Activated CD4-positive, alpha-beta memory T cell treated with anti-CD3 and anti-CD28 coated beads, Interleukin-2, amount 10 ng/mL, durations not matched to agents 7 days and 5 days (primary cell): ENCODE measurements around the gene RUNX1. TPM values are rescaled to one million over a fixed set of nuclear protein-coding genes. Genes with fewer than 3 reads are reported as not detected.

Experiments
- CTCF ChIA-PET: fragments of 350-600 bp; sonication (Branson Sonifier 250); formaldehyde crosslinking; loops from one replicate; lab custom pipeline; 2021; ENCODE audit warnings: antibody characterized with exemption, inconsistent platforms; lab: Charles Lee
- POLR2A ChIA-PET: fragments of 350-600 bp; sonication (Branson Sonifier 250); formaldehyde crosslinking; loops from one replicate; lab custom pipeline; 2021; ENCODE audit warnings: antibody characterized with exemption; lab: Charles Lee
- DNase-seq: peaks from one replicate; pipeline ENCODE4 v3.0.0-alpha.2; 2020
- H3K27ac Mint-ChIP-seq: one replicate; pipeline ENCODE4 v1.8.0; 2021; ENCODE audit warnings: mild to moderate bottlenecking, mixed read lengths
- H3K27me3 Mint-ChIP-seq: one replicate; pipeline ENCODE4 v1.8.0; 2021; ENCODE audit warnings: mixed read lengths
- H3K36me3 Mint-ChIP-seq: one replicate; pipeline ENCODE4 v1.8.0; 2021; ENCODE audit warnings: low read depth, mixed read lengths
- H3K4me1 Mint-ChIP-seq: one replicate; pipeline ENCODE4 v1.8.0; 2021; ENCODE audit warnings: mixed read lengths
- H3K4me3 Mint-ChIP-seq: one replicate; pipeline ENCODE4 v1.8.0; 2021; ENCODE audit warnings: mild to moderate bottlenecking, mixed read lengths
- H3K9me3 Mint-ChIP-seq: one replicate; pipeline ENCODE4 v1.8.0; 2021; ENCODE audit warnings: mixed read lengths
- total RNA-seq, 2 experiments: library from RNA; stranded (reverse); gene quantifications; one replicate each; pipeline ENCODE4 v1.2.3, GENCODE V29; 2021

The RUNX1 gene
- total RNA-seq, 2 experiments from 2014 or later, result 53.0 to 56.3 TPM

DNA sequence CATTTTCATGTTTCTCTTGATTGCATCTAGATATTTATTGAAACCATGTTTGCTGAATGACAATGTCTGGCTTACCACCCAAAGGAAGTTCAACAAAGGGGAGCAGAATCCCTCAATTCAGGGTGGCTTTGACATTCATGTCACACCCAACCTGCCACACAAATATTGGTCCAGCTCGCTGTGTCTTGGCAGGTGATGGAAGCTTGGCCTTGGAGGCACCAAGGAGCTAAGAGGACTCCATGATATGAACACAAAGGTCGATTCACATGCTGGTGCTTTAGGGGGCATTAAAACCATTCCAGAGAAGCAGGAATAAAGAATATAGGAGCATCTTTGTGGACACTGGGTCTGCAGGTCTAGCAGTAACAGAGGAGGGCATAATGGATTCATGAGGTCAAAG lies 114.8 kb downstream of the RUNX1 start:
- DNase-seq, result no peak
- CTCF ChIA-PET, result interaction anchor here (0.6 to 5.0 kb wide), 14 partner anchors 12 to 207 kb away, joined by 3 to 20 read pairs (median 4); no protein-coding TSS in a partner anchor
- Mint-ChIP-seq H3K27ac (peak overlapping the region; percentile 95), H3K27me3 (no peaks in the 10 kb centered on the region), H3K36me3 (peaks cover 17% of the 10 kb centered on the region), H3K4me1 (peaks cover 78% of the 10 kb centered on the region), H3K9me3 (no peaks in the 10 kb centered on the region), H3K4me3 (peak overlapping the region; percentile 63)
- POLR2A ChIA-PET, result interaction anchor here (0.6 to 6.5 kb wide), 18 partner anchors 8 to 116 kb away, joined by 3 to 84 read pairs (median 10); no protein-coding TSS in a partner anchor

DNA sequence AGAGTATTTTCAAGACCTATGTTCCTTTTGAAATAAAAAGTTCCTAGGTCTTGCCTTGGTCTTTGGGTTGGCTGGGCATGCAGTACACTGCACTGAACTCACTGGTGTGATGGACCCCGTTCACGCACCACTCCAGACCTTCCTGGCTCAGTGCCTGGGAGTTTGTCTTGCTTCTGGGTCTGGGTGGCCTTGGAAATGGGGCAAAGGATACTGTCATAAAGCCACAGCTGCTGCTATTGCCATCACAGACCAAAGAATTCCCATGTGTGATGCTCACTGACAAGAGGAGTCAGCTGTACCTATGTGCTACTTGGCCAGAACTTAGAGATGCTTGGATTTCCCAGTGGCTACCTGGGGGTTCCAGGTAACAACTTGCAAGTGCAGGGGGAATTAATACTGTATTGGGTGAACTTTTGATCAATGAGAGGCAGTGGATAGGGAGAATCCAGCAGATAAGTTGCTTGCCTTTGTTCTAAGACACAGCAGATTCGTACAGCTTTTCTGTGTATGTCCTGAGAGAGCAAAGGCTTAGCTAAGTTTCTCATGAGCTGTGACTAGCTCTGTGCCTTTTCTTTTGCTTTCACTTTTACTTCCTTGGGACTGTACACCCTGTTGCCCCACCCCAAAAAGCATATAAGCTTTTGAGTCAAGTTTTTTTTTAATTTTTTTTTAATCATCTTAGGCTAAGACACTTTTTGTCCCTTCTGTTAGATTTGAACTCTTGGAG lies 115.3 kb downstream of the RUNX1 start:
- peaks cover 79% of the 10 kb centered on the region for H3K4me1 Mint-ChIP-seq
- peaks cover 20% of the 10 kb centered on the region for H3K36me3 Mint-ChIP-seq
- ChIA-PET CTCF (interaction anchor here (0.6 to 5.0 kb wide), 17 partner anchors 13 to 1194 kb away, joined by 3 to 20 read pairs (median 4); no protein-coding TSS in a partner anchor), POLR2A (interaction anchor here (0.6 to 6.5 kb wide), 19 partner anchors 9 to 117 kb away, joined by 3 to 84 read pairs (median 8); no protein-coding TSS in a partner anchor)
- no peaks in the 10 kb centered on the region for H3K27me3 Mint-ChIP-seq
- H3K4me3 Mint-ChIP-seq, result peak overlapping the region; percentile 63
- no peaks in the 10 kb centered on the region for H3K9me3 Mint-ChIP-seq
- no peak for DNase-seq
- peak overlapping the region; percentile 95 for H3K27ac Mint-ChIP-seq

DNA sequence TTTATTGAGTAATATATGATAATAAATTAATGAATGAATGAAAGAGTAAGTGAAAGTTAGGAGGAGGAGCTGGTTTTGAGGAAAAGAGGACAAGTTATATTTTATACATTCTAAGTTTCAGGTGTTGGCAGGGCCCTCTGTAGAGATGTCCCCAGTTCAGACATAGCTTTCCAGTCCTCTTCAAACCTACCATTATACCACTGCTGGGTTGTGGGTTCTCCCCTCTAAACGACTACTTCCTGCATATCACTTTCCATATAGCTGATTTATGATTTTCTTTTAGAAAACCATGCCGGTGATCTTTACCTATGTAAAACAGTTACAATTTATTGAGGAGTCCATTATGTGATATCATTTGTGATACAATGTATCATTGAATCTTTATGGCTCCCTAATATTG lies 116.9 kb downstream of the RUNX1 start:
- ChIA-PET POLR2A (interaction anchor here (0.9 to 6.5 kb wide), 11 partner anchors 14 to 273 kb away, joined by 3 to 84 read pairs (median 13); no protein-coding TSS in a partner anchor), CTCF (interaction anchor here (0.6 to 5.0 kb wide), 6 partner anchors 25 to 125 kb away, joined by 3 to 20 read pairs (median 3); no protein-coding TSS in a partner anchor)
- H3K4me1 Mint-ChIP-seq, result peaks cover 69% of the 10 kb centered on the region
- no peaks in the 10 kb centered on the region for H3K9me3 Mint-ChIP-seq
- H3K4me3 Mint-ChIP-seq, result no peak overlapping the region
- no peak overlapping the region for H3K27ac Mint-ChIP-seq
- H3K27me3 Mint-ChIP-seq, result no peaks in the 10 kb centered on the region
- DNase-seq, result no peak
- H3K36me3 Mint-ChIP-seq, result peaks cover 20% of the 10 kb centered on the region

DNA sequence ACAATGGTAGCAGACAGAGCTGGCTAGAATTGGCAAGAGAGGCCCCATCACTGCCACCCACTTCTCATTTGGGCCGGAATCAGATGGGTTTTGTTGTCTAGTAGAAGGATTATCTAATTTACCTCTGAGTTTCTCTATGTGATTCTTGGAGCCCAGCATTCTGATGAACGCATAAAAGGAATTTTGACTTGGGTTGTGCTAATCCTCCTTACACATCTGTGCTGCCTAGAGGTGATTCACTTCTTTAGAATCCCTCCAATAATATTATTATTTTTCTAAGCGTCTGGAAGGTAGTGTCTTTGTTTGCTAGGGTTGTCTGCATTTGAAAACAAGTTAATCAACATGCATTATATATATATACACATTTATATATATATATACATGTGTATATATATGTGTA lies 118.1 kb downstream of the RUNX1 start:
- Mint-ChIP-seq H3K4me3 (no peak overlapping the region), H3K27me3 (no peaks in the 10 kb centered on the region), H3K4me1 (peaks cover 64% of the 10 kb centered on the region), H3K27ac (no peak overlapping the region), H3K36me3 (peaks cover 26% of the 10 kb centered on the region), H3K9me3 (no peaks in the 10 kb centered on the region)
- CTCF ChIA-PET, result no interaction called here
- DNase-seq, result no peak
- POLR2A ChIA-PET, result no interaction called here

DNA sequence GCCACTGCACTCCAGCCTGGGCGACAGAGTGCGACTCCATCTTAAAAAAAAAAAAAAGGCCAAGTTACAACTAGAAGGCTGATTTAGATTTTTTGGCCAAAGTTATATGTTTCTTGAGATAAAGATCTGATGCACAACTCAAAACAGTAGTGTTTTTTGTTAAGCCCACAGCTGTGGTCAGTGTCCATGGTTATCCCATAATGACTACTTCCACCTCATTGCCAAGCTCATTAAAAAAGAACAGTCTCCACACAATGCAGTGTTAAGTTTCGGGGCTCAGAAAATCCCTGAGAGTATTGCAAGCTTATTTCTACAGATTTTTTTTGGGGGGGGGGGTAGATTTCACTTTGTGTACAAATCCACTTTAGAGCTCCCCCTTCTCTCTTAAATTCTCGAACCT lies 120.5 kb downstream of the RUNX1 start:
- ChIA-PET CTCF (interaction anchor here (0.6 kb wide), 1 partner anchor 67 kb away, joined by 3 read pairs; no protein-coding TSS in a partner anchor), POLR2A (interaction anchor here (0.7 kb wide), 1 partner anchor 18 kb away, joined by 3 read pairs; no protein-coding TSS in a partner anchor)
- Mint-ChIP-seq H3K27me3 (no peaks in the 10 kb centered on the region), H3K4me1 (peaks cover 46% of the 10 kb centered on the region), H3K4me3 (no peak overlapping the region), H3K27ac (no peak overlapping the region), H3K9me3 (peaks cover 4% of the 10 kb centered on the region), H3K36me3 (peaks cover 40% of the 10 kb centered on the region)
- no peak for DNase-seq

DNA sequence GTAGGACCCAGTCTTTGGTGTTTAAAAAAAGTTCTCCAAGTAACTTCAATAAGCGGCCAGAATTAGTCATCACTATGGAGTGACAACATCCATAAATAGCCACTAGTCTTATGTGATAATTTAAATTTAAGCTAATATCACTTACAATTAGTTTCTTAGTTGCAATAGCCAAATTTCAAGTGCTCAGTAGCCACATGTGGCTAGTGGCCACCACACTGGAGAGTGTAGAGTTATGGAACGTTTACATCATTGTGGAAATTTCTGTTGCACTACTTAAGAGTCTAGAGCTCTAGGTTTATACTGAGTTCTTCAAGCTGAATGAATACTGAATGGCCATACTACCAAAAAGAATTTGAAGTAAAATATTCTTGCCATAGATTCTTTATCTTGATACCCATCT lies 121.1 kb downstream of the RUNX1 start:
- Mint-ChIP-seq H3K4me3 (no peak overlapping the region), H3K4me1 (peaks cover 41% of the 10 kb centered on the region), H3K27ac (no peak overlapping the region), H3K9me3 (peaks cover 4% of the 10 kb centered on the region), H3K36me3 (peaks cover 43% of the 10 kb centered on the region), H3K27me3 (no peaks in the 10 kb centered on the region)
- DNase-seq, result no peak
- CTCF ChIA-PET, result no interaction called here
- POLR2A ChIA-PET, result interaction anchor here (1.0 kb wide), 1 partner anchor 93 kb away, joined by 3 read pairs; no protein-coding TSS in a partner anchor

DNA sequence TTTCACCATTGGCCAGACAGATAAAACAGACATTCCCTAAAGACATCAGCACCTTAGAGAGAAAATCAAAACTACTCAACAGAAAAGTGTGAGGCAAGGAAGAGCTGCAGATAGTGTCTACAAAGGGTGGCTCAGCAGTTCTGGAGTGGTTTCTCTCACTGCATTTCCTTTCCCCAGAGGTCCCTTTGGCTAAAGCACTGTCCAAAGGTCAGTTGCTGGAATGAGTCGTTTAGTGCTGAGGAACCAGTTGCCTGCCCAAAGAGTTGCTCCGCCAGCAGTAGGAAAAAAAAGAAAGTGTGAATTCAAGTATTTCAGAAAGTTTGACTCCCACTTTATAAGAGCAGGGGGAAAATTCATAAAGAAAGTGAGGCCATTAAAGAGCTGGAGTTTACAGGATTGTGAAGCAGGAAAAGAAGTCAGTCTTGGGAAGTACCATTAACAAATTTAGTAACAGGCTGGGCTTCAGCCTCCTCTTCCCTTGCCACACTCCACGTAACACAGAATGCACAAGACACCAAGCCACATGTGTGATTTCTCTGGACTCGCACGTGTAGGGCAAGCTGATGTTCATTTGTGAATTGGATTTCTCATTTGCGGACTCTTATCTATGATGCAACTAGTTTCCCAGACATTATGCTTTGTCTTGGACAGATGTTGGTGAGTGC lies 122.2 kb downstream of the RUNX1 start:
- Mint-ChIP-seq H3K4me3 (no peak overlapping the region), H3K36me3 (peaks cover 45% of the 10 kb centered on the region), H3K4me1 (peaks cover 31% of the 10 kb centered on the region), H3K27me3 (no peaks in the 10 kb centered on the region), H3K9me3 (peaks cover 4% of the 10 kb centered on the region), H3K27ac (no peak overlapping the region)
- DNase-seq, result no peak
- ChIA-PET POLR2A (interaction anchor here (0.7 kb wide), 1 partner anchor 120 kb away, joined by 3 read pairs; no protein-coding TSS in a partner anchor), CTCF (interaction anchor here (1.6 kb wide), 1 partner anchor 430 kb away, joined by 3 read pairs; no protein-coding TSS in a partner anchor)

DNA sequence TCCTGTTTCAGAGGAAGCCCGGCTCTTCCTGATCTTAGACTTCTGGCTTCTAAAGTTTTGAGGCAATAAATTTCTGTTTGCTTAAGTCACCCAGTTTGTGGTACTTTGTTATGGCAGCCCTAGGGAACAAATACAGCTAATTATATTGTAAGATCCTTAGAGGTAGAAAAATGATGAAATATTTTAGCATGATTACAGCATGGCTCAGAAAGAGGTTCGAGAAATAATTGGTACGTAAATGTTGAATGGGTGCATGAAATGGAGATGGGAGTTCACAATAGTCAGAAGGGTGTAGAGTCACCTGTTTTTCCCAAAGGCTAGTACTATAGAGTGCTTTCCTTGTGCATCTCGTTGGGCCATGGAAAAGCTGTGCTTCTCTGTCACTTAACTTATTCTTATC lies 123.5 kb downstream of the RUNX1 start:
- H3K36me3 Mint-ChIP-seq, result peaks cover 41% of the 10 kb centered on the region
- H3K27me3 Mint-ChIP-seq, result no peaks in the 10 kb centered on the region
- DNase-seq, result no peak
- no peak overlapping the region for H3K27ac Mint-ChIP-seq
- CTCF ChIA-PET, result interaction anchor here (1.6 kb wide), 1 partner anchor 431 kb away, joined by 3 read pairs; no protein-coding TSS in a partner anchor
- H3K9me3 Mint-ChIP-seq, result peaks cover 4% of the 10 kb centered on the region
- H3K4me3 Mint-ChIP-seq, result no peak overlapping the region
- POLR2A ChIA-PET, result interaction anchor here (1.6 kb wide), 1 partner anchor 8 kb away, joined by 5 read pairs; no protein-coding TSS in a partner anchor
- H3K4me1 Mint-ChIP-seq, result peaks cover 25% of the 10 kb centered on the region

DNA sequence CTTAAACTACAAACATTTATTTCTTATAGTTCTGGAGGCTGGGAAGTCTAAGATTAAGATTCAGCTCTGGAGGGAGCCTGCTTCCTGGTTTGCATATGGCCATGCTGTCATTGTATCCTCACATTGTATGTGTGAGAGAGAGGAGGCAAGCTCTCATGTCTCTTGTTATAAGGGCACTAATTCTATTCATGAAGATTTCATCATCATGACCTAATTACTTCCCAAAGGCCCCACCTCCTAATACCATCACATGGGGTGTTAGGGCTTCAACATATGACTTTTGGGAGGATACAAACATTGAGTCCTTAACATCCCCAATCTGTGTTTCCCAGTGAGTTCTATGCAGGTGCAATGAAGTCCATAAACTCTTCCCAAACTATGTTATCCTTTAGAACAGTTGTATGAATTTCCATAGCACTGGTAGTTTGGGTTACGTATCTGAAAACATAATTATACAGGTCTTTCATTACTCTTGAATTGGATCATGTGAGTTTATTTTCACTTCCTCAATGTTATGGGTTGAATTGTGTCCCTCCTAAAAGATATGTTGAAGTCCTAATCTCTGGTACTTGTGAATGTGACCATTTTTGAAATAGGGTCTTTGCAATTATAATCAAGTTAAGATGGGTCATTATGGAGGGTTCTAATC lies 124.2 kb downstream of the RUNX1 start:
- no peak overlapping the region for H3K27ac Mint-ChIP-seq
- peaks cover 44% of the 10 kb centered on the region for H3K36me3 Mint-ChIP-seq
- DNase-seq, result no peak
- no peaks in the 10 kb centered on the region for H3K27me3 Mint-ChIP-seq
- ChIA-PET POLR2A (interaction anchor here (1.6 kb wide), 1 partner anchor 9 kb away, joined by 5 read pairs; no protein-coding TSS in a partner anchor), CTCF (no interaction called here)
- H3K4me1 Mint-ChIP-seq, result peaks cover 24% of the 10 kb centered on the region
- peaks cover 4% of the 10 kb centered on the region for H3K9me3 Mint-ChIP-seq
- H3K4me3 Mint-ChIP-seq, result no peak overlapping the region

DNA sequence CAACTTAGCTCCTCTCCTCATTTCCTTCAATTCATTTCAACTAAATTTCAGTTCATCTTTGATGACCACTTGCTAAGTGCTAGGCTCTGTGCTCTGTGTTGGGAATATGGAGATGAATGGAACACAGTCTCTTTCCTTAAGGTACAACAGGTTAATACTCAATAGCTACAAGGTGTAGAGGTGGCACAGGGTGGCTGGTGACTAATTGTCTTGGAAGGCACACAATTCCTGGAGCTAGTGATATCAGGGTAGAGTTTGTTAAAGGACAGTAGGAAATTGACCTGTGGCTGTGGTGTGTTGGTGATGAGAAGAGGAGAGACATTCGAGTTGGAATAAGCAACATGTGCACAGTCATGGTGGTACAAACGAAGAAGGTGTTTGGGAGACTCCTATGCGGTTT lies 124.9 kb downstream of the RUNX1 start:
- CTCF ChIA-PET, result no interaction called here
- Mint-ChIP-seq H3K9me3 (peaks cover 4% of the 10 kb centered on the region), H3K4me3 (no peak overlapping the region), H3K36me3 (peaks cover 47% of the 10 kb centered on the region), H3K27me3 (no peaks in the 10 kb centered on the region), H3K27ac (no peak overlapping the region), H3K4me1 (peaks cover 21% of the 10 kb centered on the region)
- POLR2A ChIA-PET, result interaction anchor here (1.6 kb wide), 1 partner anchor 10 kb away, joined by 5 read pairs; no protein-coding TSS in a partner anchor
- no peak for DNase-seq

DNA sequence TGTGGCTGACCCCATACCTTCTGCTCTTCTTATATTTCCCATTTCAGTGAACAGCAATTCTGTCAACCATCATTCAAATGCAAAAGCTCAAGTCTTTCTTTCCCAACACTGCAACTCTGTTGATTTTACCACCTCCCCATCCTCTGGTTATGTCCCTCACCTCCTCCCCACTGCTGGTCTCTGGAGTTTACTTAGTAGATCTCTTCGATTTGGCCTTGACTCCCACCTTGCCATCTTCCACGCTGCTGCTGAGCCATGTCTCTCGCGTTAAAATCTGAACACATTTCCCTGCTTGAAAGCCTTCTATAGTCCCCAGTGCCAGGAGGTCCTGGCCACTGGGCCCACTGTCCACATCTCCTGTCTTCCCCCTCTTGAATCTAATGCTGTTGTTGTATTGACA lies 125.5 kb downstream of the RUNX1 start:
- no peak overlapping the region for H3K4me3 Mint-ChIP-seq
- H3K9me3 Mint-ChIP-seq, result peaks cover 4% of the 10 kb centered on the region
- CTCF ChIA-PET, result no interaction called here
- DNase-seq, result no peak
- POLR2A ChIA-PET, result no interaction called here
- peaks cover 45% of the 10 kb centered on the region for H3K36me3 Mint-ChIP-seq
- H3K27me3 Mint-ChIP-seq, result no peaks in the 10 kb centered on the region
- no peak overlapping the region for H3K27ac Mint-ChIP-seq
- H3K4me1 Mint-ChIP-seq, result peaks cover 15% of the 10 kb centered on the region

DNA sequence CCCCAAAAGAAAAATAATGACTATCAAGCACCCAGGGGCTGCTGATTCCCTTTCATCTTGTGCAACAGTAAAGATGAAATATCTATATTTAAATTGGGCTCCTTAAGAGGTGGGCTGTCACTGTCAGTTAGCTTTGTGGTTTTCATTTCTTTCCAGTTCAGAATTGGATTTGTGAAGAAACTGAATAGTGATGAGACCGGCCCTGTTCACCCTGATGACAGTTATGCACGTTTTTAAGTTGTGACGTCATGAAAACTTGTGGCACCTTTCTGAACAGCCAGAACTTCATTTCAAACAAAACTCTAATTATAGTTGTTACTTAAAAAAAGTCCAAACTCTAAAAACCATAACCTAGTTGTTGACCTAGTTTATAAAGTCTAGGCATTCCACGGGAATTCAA lies 125.9 kb downstream of the RUNX1 start:
- ChIA-PET POLR2A (no interaction called here), CTCF (no interaction called here)
- no peak for DNase-seq
- peaks cover 15% of the 10 kb centered on the region for H3K4me1 Mint-ChIP-seq
- peaks cover 4% of the 10 kb centered on the region for H3K9me3 Mint-ChIP-seq
- H3K36me3 Mint-ChIP-seq, result peaks cover 45% of the 10 kb centered on the region
- no peak overlapping the region for H3K4me3 Mint-ChIP-seq
- no peak overlapping the region for H3K27ac Mint-ChIP-seq
- no peaks in the 10 kb centered on the region for H3K27me3 Mint-ChIP-seq
